Breast epithelium (tissue), 4 donors: Measurements from ENCODE around the gene ANGPTL2. TPM values are rescaled to one million over a fixed set of nuclear protein-coding genes. Genes with fewer than 3 reads are reported as not detected.
"Not testable (repeated sequence)": the region's sequence is repeated elsewhere in the genome, so short reads cannot be mapped to it uniquely, and the experiment has no call there.

Experiments
- DNase-seq, 2 donors: peaks; one replicate each; pipeline ENCODE4 v3.0.0-alpha.2; 2019; ENCODE audit warnings: low spot score in 2 of 2
- H3K27ac ChIP-seq, 2 donors: fragments of 200-600 bp; sonication (generic) in 1 of 2; one replicate each; pipeline ENCODE4 v1.5.1; 2016 to 2019; ENCODE audit warnings: mild to moderate bottlenecking in 1 of 2
- H3K27me3 ChIP-seq, 2 donors: fragments of 200-600 bp; sonication (generic) in 1 of 2; one replicate each; pipeline versions ENCODE4 v1.5.1 to v1.6.0; 2017 to 2019; ENCODE audit warnings: control low read depth in 1 of 2, mild to moderate bottlenecking in 1 of 2
- H3K36me3 ChIP-seq: fragments of 200-600 bp; one replicate; pipeline ENCODE4 v1.5.1; 2019
- H3K4me1 ChIP-seq, 2 donors: fragments of 200-600 bp; sonication (generic); one replicate each; pipeline ENCODE4 v1.5.1; 2016 to 2019; ENCODE audit warnings: control low read depth in 1 of 2
- H3K4me3 ChIP-seq, 3 donors: fragments of 200-600 bp; sonication (generic); 1 replicate in 2 of 3; 2 replicates in 1 of 3; pipeline ENCODE4 v1.5.1; 2016 to 2019; ENCODE audit warnings: mild to moderate bottlenecking in 3 of 3, moderate library complexity in 2 of 3
- H3K9me3 ChIP-seq, 2 donors: fragments of 200-600 bp; sonication (generic) in 1 of 2; one replicate each; pipeline ENCODE4 v1.5.1; 2016 to 2019; ENCODE audit warnings: control low read depth in 1 of 2
- POLR2A ChIP-seq: fragments of 450-650 bp; IDR thresholded peaks from one replicate; pipeline ENCODE4 v1.6.1; 2016; ENCODE audit warnings: antibody characterized with exemption, mild to moderate bottlenecking, moderate library complexity
- POLR2AphosphoS5 ChIP-seq, 3 donors: sonication (generic); formaldehyde crosslinking; IDR thresholded peaks; one replicate each; pipeline ENCODE4 v1.6.1; 2017; ENCODE audit warnings: antibody characterized with exemption in 3 of 3
- intact Hi-C: fragments of 100-400 bp; cut with DNase I; formaldehyde crosslinking; loops from one replicate; pipeline ENCODE4 v1.15.1; 2023; ENCODE audit warnings: low total_unique reads
- total RNA-seq, 3 donors: library from RNA; depleted of rRNA; stranded (reverse); fragments of >200 nt; gene quantifications; one replicate each; pipeline ENCODE4 v1.1.0, GENCODE V29; 2016
- TF ChIP-seq, protein P1 (sequence below), 3 donors: fragments of 450-650 bp; IDR thresholded peaks; one replicate each; pipeline ENCODE4 v1.5.1; 2016 to 2017; ENCODE audit warnings: antibody characterized with exemption in 3 of 3, mild to moderate bottlenecking in 3 of 3, moderate library complexity in 3 of 3

ANGPTL2 gene, protein sequence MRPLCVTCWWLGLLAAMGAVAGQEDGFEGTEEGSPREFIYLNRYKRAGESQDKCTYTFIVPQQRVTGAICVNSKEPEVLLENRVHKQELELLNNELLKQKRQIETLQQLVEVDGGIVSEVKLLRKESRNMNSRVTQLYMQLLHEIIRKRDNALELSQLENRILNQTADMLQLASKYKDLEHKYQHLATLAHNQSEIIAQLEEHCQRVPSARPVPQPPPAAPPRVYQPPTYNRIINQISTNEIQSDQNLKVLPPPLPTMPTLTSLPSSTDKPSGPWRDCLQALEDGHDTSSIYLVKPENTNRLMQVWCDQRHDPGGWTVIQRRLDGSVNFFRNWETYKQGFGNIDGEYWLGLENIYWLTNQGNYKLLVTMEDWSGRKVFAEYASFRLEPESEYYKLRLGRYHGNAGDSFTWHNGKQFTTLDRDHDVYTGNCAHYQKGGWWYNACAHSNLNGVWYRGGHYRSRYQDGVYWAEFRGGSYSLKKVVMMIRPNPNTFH
- 10 to 100 TPM; 30.9 to 61.8 (median 51.8) TPM for total RNA-seq

DNA sequence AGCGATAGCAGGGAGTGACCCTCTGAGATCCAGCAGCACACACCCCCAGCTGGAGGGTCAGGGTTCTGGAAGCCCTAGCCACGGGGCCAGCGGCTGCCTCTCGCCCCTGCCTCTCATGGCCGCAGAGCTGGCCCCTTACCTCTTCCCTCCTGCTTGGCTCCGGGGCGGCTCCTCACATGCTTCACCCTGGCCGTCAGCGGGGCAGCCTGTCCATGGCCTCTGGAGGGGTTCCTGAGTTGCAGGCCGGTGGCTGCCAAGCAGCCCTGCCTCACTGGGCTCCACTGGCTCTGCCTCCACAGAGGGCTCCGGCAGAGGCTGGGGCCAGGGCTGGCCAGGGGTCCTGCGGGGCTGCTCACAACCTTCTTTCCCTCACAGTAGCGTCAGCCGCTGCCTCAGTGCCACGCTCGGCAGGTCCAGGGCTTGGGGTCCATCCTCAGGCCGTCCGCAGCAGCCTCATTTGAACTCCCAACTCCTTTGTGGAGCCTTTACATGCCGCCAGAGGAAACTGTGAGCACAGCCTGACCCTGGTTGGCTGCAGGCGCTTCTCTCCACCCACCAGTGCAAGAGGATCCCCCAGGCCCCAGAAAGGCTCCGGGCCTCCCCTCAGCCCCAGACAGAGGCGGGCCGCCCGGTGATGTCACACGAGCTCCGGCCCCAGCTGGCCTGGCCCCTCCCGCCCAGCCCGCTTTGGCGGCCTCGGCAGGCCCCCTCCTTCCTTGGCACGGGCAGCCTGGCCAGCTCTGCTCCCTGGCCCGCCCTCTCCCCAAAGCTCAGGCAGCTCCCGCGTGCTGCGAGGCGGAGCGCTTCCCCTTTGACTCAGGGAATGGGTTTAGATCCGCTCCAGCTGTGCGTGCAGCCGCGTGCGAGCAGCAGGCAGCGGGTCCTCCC lies at the start of gene ANGPTL2:
ANGPTL2 (minus strand) TSS at position 460 of the 888 bp plus-strand sequence. CDS start 13,904 bp downstream, outside the sequence.
- intact Hi-C loops: no loop called here
- H3K27ac ChIP-seq: peak within 1 kb of the TSS; percentile 88

DNA sequence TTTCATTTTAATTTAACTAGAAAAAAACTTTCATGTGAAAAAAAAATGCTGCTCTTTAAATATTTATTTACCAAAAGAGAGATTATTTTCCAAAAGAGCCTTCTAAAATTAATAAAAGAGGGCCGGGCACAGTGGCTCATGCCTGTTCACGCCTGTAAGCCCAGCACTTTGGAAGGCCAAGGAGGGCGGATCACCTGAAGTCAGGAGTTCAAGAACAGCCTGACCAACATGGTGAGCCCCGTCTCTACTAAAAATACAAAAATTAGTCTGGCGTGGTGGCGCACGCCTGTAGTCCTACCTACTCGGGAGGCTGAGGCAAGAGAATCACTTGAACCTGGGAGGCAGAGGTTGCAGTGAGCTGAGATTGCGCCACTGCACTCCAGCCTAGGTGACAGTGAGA lies 48.9 kb upstream of the ANGPTL2 start:
- H3K9me3 ChIP-seq, H3K27ac ChIP-seq, intact Hi-C loops, H3K27me3 ChIP-seq, H3K4me1 ChIP-seq, H3K36me3 ChIP-seq, H3K4me3 ChIP-seq: not testable (repeated sequence)
- DNase-seq: peak in 1 of 2 donors; percentile 7

More for the DNA sequence above, at the start of gene ANGPTL2:
- no peaks in the 10 kb centered on the region for H3K9me3 ChIP-seq
- DNase-seq: peak; percentile 73 to 75
- H3K36me3 ChIP-seq: no peaks in the 10 kb centered on the region
- H3K27me3 ChIP-seq: no peaks in the 10 kb centered on the region
- TF ChIP-seq POLR2AphosphoS5 (IDR thresholded peaks at IDR 0.05): peak; percentile 47 to 72 (median 58)
- TF ChIP-seq, protein P1, sequence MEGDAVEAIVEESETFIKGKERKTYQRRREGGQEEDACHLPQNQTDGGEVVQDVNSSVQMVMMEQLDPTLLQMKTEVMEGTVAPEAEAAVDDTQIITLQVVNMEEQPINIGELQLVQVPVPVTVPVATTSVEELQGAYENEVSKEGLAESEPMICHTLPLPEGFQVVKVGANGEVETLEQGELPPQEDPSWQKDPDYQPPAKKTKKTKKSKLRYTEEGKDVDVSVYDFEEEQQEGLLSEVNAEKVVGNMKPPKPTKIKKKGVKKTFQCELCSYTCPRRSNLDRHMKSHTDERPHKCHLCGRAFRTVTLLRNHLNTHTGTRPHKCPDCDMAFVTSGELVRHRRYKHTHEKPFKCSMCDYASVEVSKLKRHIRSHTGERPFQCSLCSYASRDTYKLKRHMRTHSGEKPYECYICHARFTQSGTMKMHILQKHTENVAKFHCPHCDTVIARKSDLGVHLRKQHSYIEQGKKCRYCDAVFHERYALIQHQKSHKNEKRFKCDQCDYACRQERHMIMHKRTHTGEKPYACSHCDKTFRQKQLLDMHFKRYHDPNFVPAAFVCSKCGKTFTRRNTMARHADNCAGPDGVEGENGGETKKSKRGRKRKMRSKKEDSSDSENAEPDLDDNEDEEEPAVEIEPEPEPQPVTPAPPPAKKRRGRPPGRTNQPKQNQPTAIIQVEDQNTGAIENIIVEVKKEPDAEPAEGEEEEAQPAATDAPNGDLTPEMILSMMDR (IDR thresholded peaks at IDR 0.05): no peak
- peak; percentile 76 for TF ChIP-seq POLR2A
- no peaks in the 10 kb centered on the region for H3K4me1 ChIP-seq
- H3K4me3 ChIP-seq: peak within 1 kb of the TSS; percentile 63 to 79 (median 76)

DNA sequence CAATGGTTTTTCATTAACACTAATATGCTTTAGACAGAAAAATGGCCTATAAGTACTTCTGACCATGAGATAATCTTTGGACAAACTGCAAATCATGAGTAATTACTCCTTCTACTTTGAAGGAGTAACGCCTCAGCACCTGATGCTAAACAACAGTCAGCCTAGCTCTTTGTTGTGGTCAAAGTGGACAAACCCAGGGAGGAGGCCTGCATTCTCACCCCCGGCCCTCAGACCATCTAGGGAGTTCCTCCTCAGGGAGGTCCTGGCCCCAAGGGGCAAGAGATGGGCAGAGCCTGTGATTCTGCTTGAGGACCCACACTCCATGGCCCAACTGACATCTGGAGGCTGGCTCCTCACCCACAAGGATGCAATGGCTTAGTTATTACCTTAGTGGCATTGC lies 48.2 kb upstream of the ANGPTL2 start:
- H3K9me3 ChIP-seq: no peaks in the 10 kb centered on the region
- H3K27ac ChIP-seq: no peak overlapping the region
- TF ChIP-seq, protein P1 (IDR thresholded peaks at IDR 0.05): no peak
- TF ChIP-seq POLR2AphosphoS5 (IDR thresholded peaks at IDR 0.05): no peak
- no peak overlapping the region for H3K4me3 ChIP-seq
- no peaks in the 10 kb centered on the region for H3K4me1 ChIP-seq
- no peak for DNase-seq
- intact Hi-C loops: no loop called here
- H3K36me3 ChIP-seq: no peaks in the 10 kb centered on the region
- no peaks in the 10 kb centered on the region for H3K27me3 ChIP-seq

DNA sequence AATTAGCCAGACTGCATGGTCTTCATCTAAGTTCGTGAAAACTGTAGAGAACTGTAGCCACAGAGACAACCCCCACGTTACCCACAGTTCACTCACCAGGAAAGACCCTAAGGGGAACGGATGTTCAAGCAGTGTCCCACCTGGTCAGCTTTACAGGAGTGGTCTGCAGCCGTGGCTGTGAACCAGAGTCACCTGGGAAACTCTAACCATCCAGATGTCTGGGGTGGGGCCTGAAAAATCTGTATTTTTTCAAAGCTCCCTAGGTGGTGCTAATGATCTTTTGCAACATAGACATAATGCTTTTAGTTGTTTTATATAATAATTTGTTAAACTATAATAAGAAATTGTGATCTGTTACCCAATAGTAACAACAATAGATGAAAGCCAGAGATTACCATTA lies 47.7 kb upstream of the ANGPTL2 start:
- Histone ChIP-seq H3K4me3 (no peak overlapping the region), H3K9me3 (no peaks in the 10 kb centered on the region), H3K27me3 (no peaks in the 10 kb centered on the region), H3K4me1 (no peaks in the 10 kb centered on the region), H3K27ac (no peak overlapping the region), H3K36me3 (no peaks in the 10 kb centered on the region)
- intact Hi-C loops: no loop called here
- DNase-seq: no peak
- TF ChIP-seq POLR2A (no peak), POLR2AphosphoS5 (IDR thresholded peaks at IDR 0.05) (no peak)
- TF ChIP-seq, protein P1 (IDR thresholded peaks at IDR 0.05): no peak

DNA sequence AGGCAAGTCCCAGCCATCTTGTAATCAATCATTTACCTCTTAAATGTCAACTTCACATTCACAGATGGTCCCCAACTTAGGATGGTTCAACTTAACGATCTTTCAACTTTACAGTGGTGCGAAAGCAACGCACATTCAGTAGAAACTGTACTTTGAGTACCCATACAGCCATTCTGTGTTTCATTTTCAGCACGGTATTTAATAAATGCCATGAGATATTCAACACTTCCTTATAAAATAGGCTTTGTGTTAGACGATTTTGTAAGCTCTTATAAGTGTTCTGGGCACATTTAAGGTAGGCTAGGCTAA lies 47.1 kb upstream of the ANGPTL2 start:
- Histone ChIP-seq H3K27me3 (no peaks in the 10 kb centered on the region), H3K4me1 (no peaks in the 10 kb centered on the region), H3K9me3 (no peaks in the 10 kb centered on the region), H3K36me3 (no peaks in the 10 kb centered on the region), H3K4me3 (no peak overlapping the region), H3K27ac (no peak overlapping the region)
- no peak for DNase-seq
- TF ChIP-seq POLR2AphosphoS5 (IDR thresholded peaks at IDR 0.05) (no peak), POLR2A (no peak)
- TF ChIP-seq, protein P1 (IDR thresholded peaks at IDR 0.05): no peak
- intact Hi-C loops: no loop called here
